DND-41 (cell line): ENCODE data around the gene PRIMA1.

ENCODE experiments used
- EZH2 ChIP-seq: IDR thresholded peaks from 3 replicates; pipeline ENCODE4 v1.6.1; 2012; ENCODE audit warnings: borderline replicate concordance, low read depth, mild to moderate bottlenecking, moderate library complexity, low read length, inconsistent platforms; ENCODE audit not compliant: severe bottlenecking
- TF ChIP-seq, protein P1 (sequence below): IDR thresholded peaks from 2 replicates; pipeline ENCODE4 v1.5.1; 2012; ENCODE audit warnings: borderline replicate concordance, low read length, moderate library complexity, mild to moderate bottlenecking; ENCODE audit not compliant: poor library complexity, severe bottlenecking; ENCODE audit errors: extremely low read depth

- TF ChIP-seq, protein P1, sequence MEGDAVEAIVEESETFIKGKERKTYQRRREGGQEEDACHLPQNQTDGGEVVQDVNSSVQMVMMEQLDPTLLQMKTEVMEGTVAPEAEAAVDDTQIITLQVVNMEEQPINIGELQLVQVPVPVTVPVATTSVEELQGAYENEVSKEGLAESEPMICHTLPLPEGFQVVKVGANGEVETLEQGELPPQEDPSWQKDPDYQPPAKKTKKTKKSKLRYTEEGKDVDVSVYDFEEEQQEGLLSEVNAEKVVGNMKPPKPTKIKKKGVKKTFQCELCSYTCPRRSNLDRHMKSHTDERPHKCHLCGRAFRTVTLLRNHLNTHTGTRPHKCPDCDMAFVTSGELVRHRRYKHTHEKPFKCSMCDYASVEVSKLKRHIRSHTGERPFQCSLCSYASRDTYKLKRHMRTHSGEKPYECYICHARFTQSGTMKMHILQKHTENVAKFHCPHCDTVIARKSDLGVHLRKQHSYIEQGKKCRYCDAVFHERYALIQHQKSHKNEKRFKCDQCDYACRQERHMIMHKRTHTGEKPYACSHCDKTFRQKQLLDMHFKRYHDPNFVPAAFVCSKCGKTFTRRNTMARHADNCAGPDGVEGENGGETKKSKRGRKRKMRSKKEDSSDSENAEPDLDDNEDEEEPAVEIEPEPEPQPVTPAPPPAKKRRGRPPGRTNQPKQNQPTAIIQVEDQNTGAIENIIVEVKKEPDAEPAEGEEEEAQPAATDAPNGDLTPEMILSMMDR, result no peak
- TF ChIP-seq EZH2, result no peak
These were observed 113.9 kb downstream of the PRIMA1 start for GRCh38 chr14:93674343-93674742.
